ENCODE results near the gene CUL2.
A peak's percentile ranks its signal among the peaks of the same experiment; 100 is the strongest.

CUL2 gene

GRCh38 chr10:35090162-35090954 lies at the start of gene CUL2:
CUL2 (minus strand) TSS chr10:35090341; CDS start chr10:35071317, 19,024 bp downstream.
- H3K27me3 ChIP-seq = no peaks in the 10 kb centered on the region
- peak within 1 kb of the TSS; percentile 93 to 99 (median 96) for H3K27ac ChIP-seq
- peaks cover 15 to 60% (median 26%) of the 10 kb centered on the region in 10 experiments for H3K4me1 ChIP-seq
- H3K4me2 ChIP-seq = peak within 1 kb of the TSS; percentile 76 to 99 (median 83)
- peak within 1 kb of the TSS; percentile 69 to 90 (median 86) for H3K4me3 ChIP-seq
- peaks cover 9 to 20% (median 15%) of the 10 kb centered on the region in 11 experiments for H3K9me3 ChIP-seq (replicated peaks in 1 of 11)
- peak within 1 kb of the TSS; percentile 93 to 99 (median 98) for H3K9ac ChIP-seq
- peaks cover 14 to 44% (median 37%) of the 10 kb centered on the region in 11 experiments; a peak in 19 of 22 replicates for H4K20me1 ChIP-seq
- peaks cover 7 to 31% (median 17%) of the 10 kb centered on the region in 11 experiments; a peak in 19 of 22 replicates for H3K36me3 ChIP-seq
- peak; percentile 65 to 94 (median 82); a peak in 21 of 22 replicates for TF ChIP-seq Cebpa-rat (IDR thresholded peaks at IDR 0.05)

DNA sequence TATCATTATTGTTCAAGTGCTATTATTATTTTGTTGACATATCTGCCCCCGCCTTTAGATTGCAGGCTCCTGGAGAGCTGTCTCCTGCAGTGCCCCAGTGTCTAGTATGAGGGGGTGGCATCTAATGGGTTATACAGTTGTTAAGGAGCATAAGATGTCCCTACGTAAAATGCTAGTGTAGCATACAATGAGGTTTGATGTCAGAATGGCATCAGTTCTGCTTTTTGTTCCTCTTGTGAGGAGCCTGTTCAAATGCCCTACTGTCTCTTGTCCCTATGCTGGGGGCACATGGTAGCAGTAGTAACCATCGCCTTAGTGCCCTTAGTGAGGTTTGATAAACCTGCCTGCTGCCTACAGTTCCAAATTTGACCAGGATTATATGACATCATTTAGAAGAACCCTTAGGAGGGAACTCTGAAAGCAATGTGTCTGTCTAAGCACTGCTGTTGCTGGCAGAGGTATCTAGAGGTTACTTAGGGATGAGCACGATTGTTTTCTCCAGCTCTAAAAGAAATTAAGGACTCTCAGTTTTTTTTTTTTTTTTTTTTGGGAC lies 46.2 kb upstream of the CUL2 start:
- peak overlapping the region; percentile 21 to 73 (median 48); a peak in 20 of 22 replicates for H3K4me2 ChIP-seq
- H3K4me1 ChIP-seq = peaks cover 13 to 38% (median 17%) of the 10 kb centered on the region in 10 experiments; a peak in 19 of 20 replicates
- no peak overlapping the region for H3K4me3 ChIP-seq
- H3K36me3 ChIP-seq = no peaks in the 10 kb centered on the region
- peak overlapping the region in 1 of 11 experiments; percentile 5; a peak in 1 of 22 replicates for H3K9ac ChIP-seq
- no peaks in the 10 kb centered on the region for H3K27me3 ChIP-seq
- peak overlapping the region in 3 of 11 experiments; percentile 1 to 53 (median 28); a peak in 4 of 22 replicates for H3K27ac ChIP-seq
- no peaks in the 10 kb centered on the region for H3K9me3 ChIP-seq (replicated peaks in 1 of 11)
- no peaks in the 10 kb centered on the region for H4K20me1 ChIP-seq
- no peak for TF ChIP-seq Cebpa-rat (IDR thresholded peaks at IDR 0.05)

DNA sequence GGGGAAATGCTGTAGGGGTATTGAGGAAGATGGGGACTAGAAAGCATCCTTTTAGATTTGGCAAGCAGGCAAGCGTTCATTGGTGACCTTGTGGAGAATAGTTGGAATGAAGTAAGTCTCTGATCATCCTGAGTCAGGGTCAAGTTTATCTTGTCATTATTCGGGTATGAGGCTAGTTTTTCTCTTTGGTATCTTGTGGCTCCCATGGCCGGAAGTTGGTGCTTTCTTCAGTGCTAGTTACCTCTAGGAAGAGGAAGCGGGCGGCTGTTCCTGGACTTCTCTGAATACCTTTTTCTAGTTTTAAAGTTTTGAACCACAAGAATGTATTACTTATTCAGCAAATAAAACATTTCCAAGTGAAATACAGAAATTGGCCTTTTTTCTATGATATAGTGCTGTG lies 45.7 kb upstream of the CUL2 start:
- no peak overlapping the region for H3K4me3 ChIP-seq
- no peaks in the 10 kb centered on the region for H4K20me1 ChIP-seq
- H3K9me3 ChIP-seq (replicated peaks in 1 of 11) = no peaks in the 10 kb centered on the region
- H3K4me1 ChIP-seq = peaks cover 13 to 42% (median 17%) of the 10 kb centered on the region in 10 experiments; a peak in 19 of 20 replicates
- H3K9ac ChIP-seq = peak overlapping the region in 1 of 11 experiments; percentile 5; a peak in 1 of 22 replicates
- H3K36me3 ChIP-seq = no peaks in the 10 kb centered on the region
- peak overlapping the region in 2 of 11 experiments; percentile 28 to 53; a peak in 3 of 22 replicates for H3K27ac ChIP-seq
- H3K4me2 ChIP-seq = peak overlapping the region; percentile 21 to 73 (median 48); a peak in 20 of 22 replicates
- H3K27me3 ChIP-seq = no peaks in the 10 kb centered on the region
- TF ChIP-seq Cebpa-rat (IDR thresholded peaks at IDR 0.05) = no peak

- Histone ChIP-seq H3K36me3 (no peaks in the 10 kb centered on the region), H3K4me3 (no peak overlapping the region), H4K20me1 (no peaks in the 10 kb centered on the region), H3K9me3 (replicated peaks in 1 of 11) (no peaks in the 10 kb centered on the region), H3K27me3 (no peaks in the 10 kb centered on the region), H3K4me1 (peaks cover 14 to 64% (median 22%) of the 10 kb centered on the region in 10 experiments; a peak in 19 of 20 replicates), H3K9ac (no peak overlapping the region), H3K27ac (no peak overlapping the region), H3K4me2 (no peak overlapping the region)
- TF ChIP-seq Cebpa-rat (IDR thresholded peaks at IDR 0.05) = no peak
Measured at GRCh38 chr10:35133586-35133985, 43.4 kb upstream of the CUL2 start.

DNA sequence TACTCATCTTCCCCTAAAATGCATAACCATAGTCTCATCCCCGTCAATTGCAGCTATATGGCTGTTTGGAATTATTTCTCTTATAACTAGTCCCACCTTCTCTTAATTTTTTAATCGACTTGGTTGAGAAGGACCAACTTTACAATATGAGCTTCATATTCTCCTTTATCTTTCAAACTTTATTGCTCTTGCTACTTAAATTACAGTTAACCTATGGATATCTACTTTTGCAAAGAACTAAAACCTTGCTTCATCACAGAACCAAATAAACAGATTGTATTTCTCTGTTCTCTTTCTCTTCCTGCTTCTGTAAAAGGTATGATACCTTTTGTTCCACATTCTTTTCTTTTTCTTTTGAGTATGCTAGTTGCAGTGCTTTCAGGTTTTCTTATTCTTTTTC lies 42.6 kb upstream of the CUL2 start:
- no peak for TF ChIP-seq Cebpa-rat (IDR thresholded peaks at IDR 0.05)
- Histone ChIP-seq H3K27ac (no peak overlapping the region), H3K4me1 (peaks cover 22 to 63% (median 30%) of the 10 kb centered on the region in 10 experiments), H3K9ac (no peak overlapping the region), H3K4me2 (peak overlapping the region in 1 of 11 experiments; percentile 25; a peak in 1 of 22 replicates), H3K4me3 (no peak overlapping the region), H3K27me3 (no peaks in the 10 kb centered on the region), H3K36me3 (no peaks in the 10 kb centered on the region), H4K20me1 (no peaks in the 10 kb centered on the region), H3K9me3 (replicated peaks in 1 of 11) (no peaks in the 10 kb centered on the region)

DNA sequence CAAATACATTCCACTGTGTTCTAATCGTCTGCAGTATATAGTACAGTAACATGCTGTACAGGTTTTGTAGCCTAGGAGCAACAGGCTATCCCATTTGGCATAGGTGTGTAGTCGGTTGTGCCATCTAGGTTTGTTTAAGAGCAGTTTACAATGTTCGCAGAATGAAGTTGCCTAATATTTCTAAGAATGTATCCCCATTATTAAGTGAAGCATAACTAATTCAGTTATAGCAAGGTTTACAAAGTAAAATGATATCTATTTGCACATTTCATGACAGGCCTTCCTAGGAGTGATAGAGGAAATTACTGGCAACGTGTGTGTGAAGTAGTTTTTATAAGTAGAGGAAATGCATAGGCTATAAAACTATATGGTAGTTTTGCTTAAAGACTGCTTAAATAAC lies 40.5 kb upstream of the CUL2 start:
- Histone ChIP-seq H3K9me3 (replicated peaks in 1 of 11) (no peaks in the 10 kb centered on the region), H3K4me2 (peak overlapping the region in 2 of 11 experiments; percentile 22 to 54; a peak in 2 of 22 replicates), H3K9ac (no peak overlapping the region), H3K27me3 (no peaks in the 10 kb centered on the region), H3K36me3 (no peaks in the 10 kb centered on the region), H4K20me1 (no peaks in the 10 kb centered on the region), H3K27ac (no peak overlapping the region), H3K4me1 (peaks cover 19 to 56% (median 31%) of the 10 kb centered on the region in 10 experiments), H3K4me3 (no peak overlapping the region)
- TF ChIP-seq Cebpa-rat (IDR thresholded peaks at IDR 0.05) = no peak

DNA sequence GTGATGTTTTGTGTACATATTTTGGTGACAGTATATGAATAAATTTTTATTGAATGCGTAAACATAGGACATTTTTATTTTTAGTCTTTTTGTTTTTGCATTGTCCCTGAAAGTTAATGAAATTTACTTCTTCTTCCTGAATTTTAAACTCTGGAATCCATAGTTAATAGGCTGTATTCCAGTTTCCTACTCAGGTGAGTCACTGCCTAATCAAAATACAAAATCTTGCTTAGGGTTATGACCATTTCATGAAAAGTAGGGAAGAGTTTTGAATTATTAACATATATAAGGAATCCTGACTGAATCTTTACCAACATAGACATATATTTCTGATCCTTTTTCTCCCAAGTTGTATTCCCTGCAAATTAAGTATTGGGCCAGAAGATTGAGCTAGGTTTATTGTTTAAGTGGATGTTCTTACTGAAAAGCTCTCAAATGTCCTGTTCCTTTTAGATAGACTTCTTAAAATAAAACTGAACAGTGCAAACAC lies 39.1 kb upstream of the CUL2 start:
- no peaks in the 10 kb centered on the region for H3K9me3 ChIP-seq (replicated peaks in 1 of 11)
- peak overlapping the region in 5 of 11 experiments; percentile 72 to 96 (median 88); a peak in 8 of 22 replicates for H3K4me2 ChIP-seq
- peaks cover 19 to 55% (median 29%) of the 10 kb centered on the region in 10 experiments for H3K4me1 ChIP-seq
- H4K20me1 ChIP-seq = no peaks in the 10 kb centered on the region
- H3K27ac ChIP-seq = peak overlapping the region in 2 of 11 experiments; percentile 99 to 100; a peak in 2 of 22 replicates
- no peaks in the 10 kb centered on the region for H3K36me3 ChIP-seq
- H3K9ac ChIP-seq = peak overlapping the region in 1 of 11 experiments; percentile 100; a peak in 2 of 22 replicates
- no peaks in the 10 kb centered on the region for H3K27me3 ChIP-seq
- H3K4me3 ChIP-seq = peak overlapping the region in 2 of 10 experiments; percentile 73 to 80; a peak in 2 of 20 replicates
- TF ChIP-seq Cebpa-rat (IDR thresholded peaks at IDR 0.05) = no peak

- H3K4me3 ChIP-seq = peak overlapping the region; percentile 73 to 94 (median 84)
- H4K20me1 ChIP-seq = no peaks in the 10 kb centered on the region
- no peak for TF ChIP-seq Cebpa-rat (IDR thresholded peaks at IDR 0.05)
- H3K27ac ChIP-seq = peak overlapping the region; percentile 90 to 100 (median 98)
- H3K27me3 ChIP-seq = no peaks in the 10 kb centered on the region
- no peaks in the 10 kb centered on the region for H3K36me3 ChIP-seq
- H3K4me1 ChIP-seq = peaks cover 19 to 52% (median 28%) of the 10 kb centered on the region in 10 experiments
- H3K4me2 ChIP-seq = peak overlapping the region; percentile 50 to 96 (median 83)
- no peaks in the 10 kb centered on the region for H3K9me3 ChIP-seq (replicated peaks in 1 of 11)
- H3K9ac ChIP-seq = peak overlapping the region; percentile 90 to 100 (median 98)
Measured at GRCh38 chr10:35127289-35127891, 37.2 kb upstream of the CUL2 start.

All from BLaER1 treated with 17β-estradiol and CSF1 and Interleukin-3, amounts not matched to agents 10 nM and 100 nM (cell line).